ENCODE measurements around the gene ZP3.
"Not testable (repeated sequence)": the region's sequence is repeated elsewhere in the genome, so short reads cannot be mapped to it uniquely, and the experiment has no call there.

DNA sequence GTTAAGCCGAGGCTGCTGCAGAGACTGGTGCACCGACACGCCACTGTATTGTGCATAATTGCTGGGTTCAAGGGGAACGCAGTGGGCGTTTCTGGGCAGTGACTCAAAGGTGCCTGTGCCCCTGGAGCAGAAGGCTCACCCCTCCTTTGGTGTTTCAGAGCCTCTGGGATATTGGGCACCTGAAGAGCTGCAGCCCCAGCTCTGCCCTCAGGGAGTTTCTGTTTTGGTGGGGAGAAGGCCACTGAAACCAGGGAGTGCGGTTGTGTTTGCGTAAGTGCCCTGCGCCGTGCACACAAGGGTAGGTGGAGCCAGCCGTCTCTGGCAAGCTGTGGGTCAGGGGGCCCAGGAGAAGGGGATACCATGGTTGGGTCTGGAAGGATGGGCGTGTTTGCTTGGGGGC lies 51.5 kb downstream of the ZP3 start:
- TF ChIP-seq, protein P1, sequence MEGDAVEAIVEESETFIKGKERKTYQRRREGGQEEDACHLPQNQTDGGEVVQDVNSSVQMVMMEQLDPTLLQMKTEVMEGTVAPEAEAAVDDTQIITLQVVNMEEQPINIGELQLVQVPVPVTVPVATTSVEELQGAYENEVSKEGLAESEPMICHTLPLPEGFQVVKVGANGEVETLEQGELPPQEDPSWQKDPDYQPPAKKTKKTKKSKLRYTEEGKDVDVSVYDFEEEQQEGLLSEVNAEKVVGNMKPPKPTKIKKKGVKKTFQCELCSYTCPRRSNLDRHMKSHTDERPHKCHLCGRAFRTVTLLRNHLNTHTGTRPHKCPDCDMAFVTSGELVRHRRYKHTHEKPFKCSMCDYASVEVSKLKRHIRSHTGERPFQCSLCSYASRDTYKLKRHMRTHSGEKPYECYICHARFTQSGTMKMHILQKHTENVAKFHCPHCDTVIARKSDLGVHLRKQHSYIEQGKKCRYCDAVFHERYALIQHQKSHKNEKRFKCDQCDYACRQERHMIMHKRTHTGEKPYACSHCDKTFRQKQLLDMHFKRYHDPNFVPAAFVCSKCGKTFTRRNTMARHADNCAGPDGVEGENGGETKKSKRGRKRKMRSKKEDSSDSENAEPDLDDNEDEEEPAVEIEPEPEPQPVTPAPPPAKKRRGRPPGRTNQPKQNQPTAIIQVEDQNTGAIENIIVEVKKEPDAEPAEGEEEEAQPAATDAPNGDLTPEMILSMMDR (conservative IDR thresholded peaks at IDR 0.05; ENCODE audit: low read length), result not testable (repeated sequence)
- not testable (repeated sequence) for TF ChIP-seq EZH2phosphoT487 (IDR thresholded peaks at IDR 0.05; ENCODE audit: borderline replicate concordance, low read depth, low read length)

All from OCI-LY7 (cell line).